ENCODE results near the gene PAPSS1.
"Not testable (repeated sequence)": the region's sequence is repeated elsewhere in the genome, so short reads cannot be mapped to it uniquely, and the experiment has no call there.

PAPSS1 gene

GRCh38 chr4:107719922-107720722 lies at the start of gene PAPSS1:
TSS of gene PAPSS1 (minus strand) at chr4:107720234. CDS start at chr4:107720179, 55 bp downstream.
- DNase-seq (ENCODE audit: low read depth), result peak; percentile 97

- DNase-seq (ENCODE audit: low read depth), result peak; percentile 20
These were observed 40.4 kb upstream of the PAPSS1 start for GRCh38 chr4:107760281-107760947.

- peak; percentile 26 for DNase-seq (ENCODE audit: low read depth)
These were observed 37.9 kb upstream of the PAPSS1 start for GRCh38 chr4:107757864-107758476.

GRCh38 chr4:107757283-107757682 lies 37.2 kb upstream of the PAPSS1 start:
- DNase-seq (ENCODE audit: low read depth), result no peak

- DNase-seq (ENCODE audit: low read depth), result peak; percentile 52
These were observed 35.9 kb upstream of the PAPSS1 start for GRCh38 chr4:107755841-107756356.

- DNase-seq (ENCODE audit: low read depth), result no peak
These were observed 31.6 kb upstream of the PAPSS1 start for GRCh38 chr4:107751670-107752069.

- no peak for DNase-seq (ENCODE audit: low read depth)
These were observed 27.9 kb upstream of the PAPSS1 start for GRCh38 chr4:107747748-107748486.

- no peak for DNase-seq (ENCODE audit: low read depth)
These were observed 26.1 kb upstream of the PAPSS1 start for GRCh38 chr4:107746161-107746560.

- no peak for DNase-seq (ENCODE audit: low read depth)
These were observed 24.5 kb upstream of the PAPSS1 start for GRCh38 chr4:107744532-107744931.

- no peak for DNase-seq (ENCODE audit: low read depth)
These were observed 23.5 kb upstream of the PAPSS1 start for GRCh38 chr4:107743532-107743931.

GRCh38 chr4:107742791-107743190 lies 22.8 kb upstream of the PAPSS1 start:
- no peak for DNase-seq (ENCODE audit: low read depth)

- no peak for DNase-seq (ENCODE audit: low read depth)
These were observed 22.2 kb upstream of the PAPSS1 start for GRCh38 chr4:107742196-107742595.

- DNase-seq (ENCODE audit: low read depth), result peak; percentile 85
These were observed 21.1 kb upstream of the PAPSS1 start for GRCh38 chr4:107740950-107741701.

- DNase-seq (ENCODE audit: low read depth), result peak; percentile 9
These were observed 20.3 kb upstream of the PAPSS1 start for GRCh38 chr4:107740381-107740780.

GRCh38 chr4:107737450-107737849 lies 17.4 kb upstream of the PAPSS1 start:
- no peak for DNase-seq (ENCODE audit: low read depth)

GRCh38 chr4:107736924-107737448 lies 17.0 kb upstream of the PAPSS1 start:
- DNase-seq (ENCODE audit: low read depth), result peak; percentile 41

- DNase-seq (ENCODE audit: low read depth), result no peak
These were observed 16.0 kb upstream of the PAPSS1 start for GRCh38 chr4:107736037-107736436.

GRCh38 chr4:107734120-107734519 lies 14.1 kb upstream of the PAPSS1 start:
- no peak for DNase-seq (ENCODE audit: low read depth)

GRCh38 chr4:107733431-107733925 lies 13.4 kb upstream of the PAPSS1 start:
- DNase-seq (ENCODE audit: low read depth), result peak; percentile 25

GRCh38 chr4:107729050-107729449 lies 9.0 kb upstream of the PAPSS1 start:
- DNase-seq (ENCODE audit: low read depth), result not testable (repeated sequence)
